CD4-positive, alpha-beta T cell treated with Interleukin-6 at 100 ng/mL for 8 hours (primary cell): ENCODE results near the gene PRDM12.

ENCODE experiments used
- DNase-seq: peaks from one replicate; pipeline ENCODE4 v3.0.0-alpha.2; 2020; ENCODE audit warnings: mixed read lengths, low spot score

The PRDM12 gene

GRCh38 chr9:130635721-130636647 lies 28.4 kb upstream of the PRDM12 start:
- no peak for DNase-seq

- no peak for DNase-seq
Observed at GRCh38 chr9:130636648-130637020, 27.8 kb upstream of the PRDM12 start.

- no peak for DNase-seq
Observed at GRCh38 chr9:130638284-130639123, 25.9 kb upstream of the PRDM12 start.

GRCh38 chr9:130639124-130639765 lies 25.1 kb upstream of the PRDM12 start:
- DNase-seq: no peak

GRCh38 chr9:130639866-130640555 lies 24.4 kb upstream of the PRDM12 start:
- no peak for DNase-seq

GRCh38 chr9:130640681-130641080 lies 23.7 kb upstream of the PRDM12 start:
- DNase-seq: no peak

- no peak for DNase-seq
Observed at GRCh38 chr9:130642926-130643325, 21.5 kb upstream of the PRDM12 start.

GRCh38 chr9:130651221-130651620 lies 13.2 kb upstream of the PRDM12 start:
- no peak for DNase-seq

- no peak for DNase-seq
Observed at GRCh38 chr9:130651752-130652151, 12.6 kb upstream of the PRDM12 start.

- no peak for DNase-seq
Observed at GRCh38 chr9:130654879-130655278, 9.5 kb upstream of the PRDM12 start.

GRCh38 chr9:130658893-130659698 lies 5.3 kb upstream of the PRDM12 start:
- no peak for DNase-seq

- no peak for DNase-seq
Observed at GRCh38 chr9:130659699-130660248, 4.6 kb upstream of the PRDM12 start.

- DNase-seq: no peak
Observed at GRCh38 chr9:130660326-130660682, 4.1 kb upstream of the PRDM12 start.

- no peak for DNase-seq
Observed at GRCh38 chr9:130660683-130661450, 3.5 kb upstream of the PRDM12 start.

- no peak for DNase-seq
Observed at GRCh38 chr9:130661451-130662098, 2.8 kb upstream of the PRDM12 start.

- no peak for DNase-seq
Observed at GRCh38 chr9:130662099-130662969, 2.1 kb upstream of the PRDM12 start.

GRCh38 chr9:130662970-130663257 lies 1.5 kb upstream of the PRDM12 start:
- DNase-seq: no peak

GRCh38 chr9:130663258-130663976 lies 977 bp upstream of the PRDM12 start:
- DNase-seq: no peak
